Mesendoderm (in vitro differentiated cells): Measurements from ENCODE around the gene RD3L.

ENCODE experiments used
- DNase-seq: peaks from one replicate; pipeline ENCODE4 v3.0.0; 2013
- H2AK5ac ChIP-seq: 2 replicates; pipeline ENCODE4 v1.6.1; 2013; ENCODE audit warnings: low read length, inconsistent platforms
- H2BK120ac ChIP-seq: 2 replicates; pipeline ENCODE4 v1.6.1; 2013; ENCODE audit warnings: low read depth, mild to moderate bottlenecking, low read length, moderate library complexity, mixed read lengths
- H2BK15ac ChIP-seq: replicated peaks from 2 replicates; pipeline ENCODE4 v1.6.1; 2013; ENCODE audit warnings: low read depth, mild to moderate bottlenecking, moderate library complexity
- H2BK5ac ChIP-seq: 2 replicates; pipeline ENCODE4 v1.6.1; 2013; ENCODE audit warnings: low read length, inconsistent platforms
- H3K18ac ChIP-seq: 2 replicates; pipeline ENCODE4 v1.6.1; 2013; ENCODE audit warnings: mild to moderate bottlenecking, low read length, mixed read lengths
- H3K23ac ChIP-seq: one replicate; pipeline ENCODE4 v1.6.1; 2013; ENCODE audit warnings: low read length
- H3K27ac ChIP-seq: 2 replicates; pipeline ENCODE4 v1.5.1; 2013; ENCODE audit warnings: low read depth, mild to moderate bottlenecking, inconsistent platforms, low read length, moderate library complexity
- H3K27me3 ChIP-seq: 2 replicates; pipeline ENCODE4 v1.6.1; 2013; ENCODE audit warnings: low read length, control low read depth, mild to moderate bottlenecking, inconsistent platforms; ENCODE audit not compliant: insufficient read depth, poor library complexity
- H3K36me3 ChIP-seq: 2 replicates; pipeline ENCODE4 v1.6.1; 2013; ENCODE audit warnings: low read length, inconsistent platforms; ENCODE audit not compliant: control insufficient read depth, insufficient read depth
- H3K4ac ChIP-seq: one replicate; pipeline ENCODE4 v1.6.1; 2013; ENCODE audit warnings: low read depth, mild to moderate bottlenecking, low read length, moderate library complexity
- H3K4me1 ChIP-seq: 2 replicates; pipeline ENCODE4 v1.6.1; 2013; ENCODE audit warnings: low read depth, low read length, inconsistent platforms; ENCODE audit not compliant: control insufficient read depth
- H3K4me2 ChIP-seq: 2 replicates; pipeline ENCODE4 v1.6.1; 2013; ENCODE audit warnings: low read length
- H3K4me3 ChIP-seq: 2 replicates; pipeline ENCODE4 v1.5.1; 2013; ENCODE audit warnings: mild to moderate bottlenecking, low read length
- H3K56ac ChIP-seq: one replicate; pipeline ENCODE4 v1.6.1; 2013; ENCODE audit warnings: low read length
- H3K79me1 ChIP-seq: 2 replicates; pipeline ENCODE4 v1.6.1; 2013; ENCODE audit warnings: low read length, inconsistent platforms
- H3K79me2 ChIP-seq: 2 replicates; pipeline ENCODE4 v1.6.1; 2013; ENCODE audit warnings: mild to moderate bottlenecking, low read length; ENCODE audit not compliant: control insufficient read depth, insufficient read depth
- H3K9ac ChIP-seq: 2 replicates; pipeline ENCODE4 v1.6.1; 2013; ENCODE audit warnings: low read length, inconsistent platforms
- H4K5ac ChIP-seq: one replicate; pipeline ENCODE4 v1.6.1; 2013; ENCODE audit warnings: low read length
- H4K8ac ChIP-seq: one replicate; pipeline ENCODE4 v1.6.1; 2013; ENCODE audit warnings: low read depth, mild to moderate bottlenecking, control low read depth, low read length, moderate library complexity
- WGBS: extraction: QIAGEN DNeasy Blood & Tissue Kit; methylation state at CpG from one replicate; pipeline ENCODE4 v1.1.7; 2013; ENCODE audit warnings: low lambda C conversion rate, missing lambda C conversion rate; ENCODE audit not compliant: insufficient coverage; ENCODE audit errors: extremely low coverage; 5-methylcytosine and 5-hydroxymethylcytosine counted together

RD3L gene

DNA sequence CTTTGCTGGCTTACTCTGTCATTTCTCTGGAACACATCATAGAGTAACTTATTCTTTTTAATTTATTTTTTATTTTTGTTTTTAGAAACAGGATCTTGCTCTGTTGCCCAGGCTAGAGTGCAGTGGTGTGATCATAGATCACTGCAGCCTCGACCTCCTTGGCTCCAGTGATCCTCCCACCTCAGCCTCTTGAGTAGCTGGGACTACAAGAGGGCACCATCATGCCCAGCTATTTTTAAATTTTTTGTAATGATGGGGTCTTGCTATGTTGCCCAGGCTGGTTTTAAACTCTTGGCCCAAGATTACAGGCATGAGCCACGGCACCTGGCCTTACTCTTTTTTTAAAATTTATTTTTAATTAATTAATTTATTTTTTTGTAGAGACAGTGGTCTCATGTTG, 32.2 kb upstream of the RD3L start:
- no peak overlapping the region for H3K4ac ChIP-seq
- WGBS, result no CpG with 5 or more reads among the region's 2 CpGs

GRCh38 chr14:103973354-103973753, 31.0 kb upstream of the RD3L start:
- Histone ChIP-seq H2AK5ac (no peak overlapping the region), H3K4me3 (no peak overlapping the region), H3K9ac (no peak overlapping the region), H3K4me2 (no peak overlapping the region), H3K27me3 (no peaks in the 10 kb centered on the region), H3K27ac (no peak overlapping the region), H3K4me1 (no peaks in the 10 kb centered on the region), H3K23ac (no peak overlapping the region), H3K79me2 (no peaks in the 10 kb centered on the region), H3K56ac (no peak overlapping the region), H3K18ac (no peak overlapping the region), H2BK5ac (no peak overlapping the region), H4K8ac (no peak overlapping the region), H2BK120ac (no peak overlapping the region), H3K4ac (no peak overlapping the region), H2BK15ac (no peak overlapping the region), H4K5ac (no peak overlapping the region), H3K79me1 (no peaks in the 10 kb centered on the region), H3K36me3 (no peaks in the 10 kb centered on the region)
- WGBS, result no CpG with 5 or more reads among the region's 4 CpGs
- peak; percentile 8 for DNase-seq

More for the DNA sequence above, 32.2 kb upstream of the RD3L start:
- no peaks in the 10 kb centered on the region for H3K27me3 ChIP-seq
- H3K23ac ChIP-seq, result no peak overlapping the region
- no peak for DNase-seq
- no peak overlapping the region for H3K9ac ChIP-seq
- no peaks in the 10 kb centered on the region for H3K36me3 ChIP-seq
- H3K4me3 ChIP-seq, result no peak overlapping the region
- H4K8ac ChIP-seq, result no peak overlapping the region
- H3K4me1 ChIP-seq, result no peaks in the 10 kb centered on the region
- no peak overlapping the region for H2BK5ac ChIP-seq
- H3K79me2 ChIP-seq, result no peaks in the 10 kb centered on the region
- no peak overlapping the region for H2BK120ac ChIP-seq
- no peak overlapping the region for H2BK15ac ChIP-seq
- H4K5ac ChIP-seq, result no peak overlapping the region
- H3K27ac ChIP-seq, result no peak overlapping the region
- no peaks in the 10 kb centered on the region for H3K79me1 ChIP-seq
- no peak overlapping the region for H3K56ac ChIP-seq
- no peak overlapping the region for H3K18ac ChIP-seq
- H3K4me2 ChIP-seq, result no peak overlapping the region
- no peak overlapping the region for H2AK5ac ChIP-seq

DNA sequence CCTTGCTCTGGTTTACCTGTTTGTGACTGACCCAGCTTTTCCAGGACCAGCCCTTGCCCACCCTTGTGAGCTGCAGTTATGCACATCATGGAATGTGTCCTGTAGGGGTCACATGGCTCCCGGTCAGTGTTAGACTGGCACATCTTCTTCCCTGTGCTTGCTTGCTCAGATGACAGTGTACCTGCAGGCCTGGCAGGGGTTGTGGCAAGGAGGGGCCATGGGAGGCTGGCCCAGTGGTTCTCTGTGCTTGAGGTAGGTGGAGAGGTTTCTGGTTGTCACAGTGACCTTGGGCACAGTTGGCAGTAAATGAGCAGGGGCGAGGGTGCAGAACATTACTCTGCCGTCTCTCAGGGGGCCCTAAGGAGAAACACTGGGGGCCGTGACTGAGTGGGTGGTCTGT, 27.6 kb upstream of the RD3L start:
- H2BK120ac ChIP-seq, result no peak overlapping the region
- H3K4me2 ChIP-seq, result no peak overlapping the region
- H3K9ac ChIP-seq, result no peak overlapping the region
- no peak overlapping the region for H3K4ac ChIP-seq
- no peak overlapping the region for H2BK5ac ChIP-seq
- H3K23ac ChIP-seq, result no peak overlapping the region
- H3K27me3 ChIP-seq, result no peaks in the 10 kb centered on the region
- no peak overlapping the region for H2BK15ac ChIP-seq
- no peaks in the 10 kb centered on the region for H3K79me1 ChIP-seq
- WGBS, result no CpG with 5 or more reads among the region's 4 CpGs
- DNase-seq, result no peak
- H3K4me1 ChIP-seq, result no peaks in the 10 kb centered on the region
- H3K18ac ChIP-seq, result no peak overlapping the region
- H3K36me3 ChIP-seq, result no peaks in the 10 kb centered on the region
- H4K8ac ChIP-seq, result no peak overlapping the region
- H4K5ac ChIP-seq, result no peak overlapping the region
- H3K79me2 ChIP-seq, result no peaks in the 10 kb centered on the region
- no peak overlapping the region for H3K27ac ChIP-seq
- no peak overlapping the region for H3K4me3 ChIP-seq
- no peak overlapping the region for H2AK5ac ChIP-seq
- no peak overlapping the region for H3K56ac ChIP-seq

- Histone ChIP-seq H3K4me2 (no peak overlapping the region), H2BK120ac (no peak overlapping the region), H2BK5ac (no peak overlapping the region), H3K79me2 (no peaks in the 10 kb centered on the region), H3K27me3 (no peaks in the 10 kb centered on the region), H3K56ac (no peak overlapping the region), H2BK15ac (no peak overlapping the region), H4K8ac (no peak overlapping the region), H3K4ac (no peak overlapping the region), H3K36me3 (no peaks in the 10 kb centered on the region), H4K5ac (no peak overlapping the region), H3K9ac (no peak overlapping the region), H3K4me1 (no peaks in the 10 kb centered on the region), H3K4me3 (no peak overlapping the region), H2AK5ac (no peak overlapping the region), H3K79me1 (no peaks in the 10 kb centered on the region), H3K18ac (no peak overlapping the region), H3K23ac (no peak overlapping the region), H3K27ac (no peak overlapping the region)
- DNase-seq, result no peak
Measured at GRCh38 chr14:103966631-103967030, 24.3 kb upstream of the RD3L start.

DNA sequence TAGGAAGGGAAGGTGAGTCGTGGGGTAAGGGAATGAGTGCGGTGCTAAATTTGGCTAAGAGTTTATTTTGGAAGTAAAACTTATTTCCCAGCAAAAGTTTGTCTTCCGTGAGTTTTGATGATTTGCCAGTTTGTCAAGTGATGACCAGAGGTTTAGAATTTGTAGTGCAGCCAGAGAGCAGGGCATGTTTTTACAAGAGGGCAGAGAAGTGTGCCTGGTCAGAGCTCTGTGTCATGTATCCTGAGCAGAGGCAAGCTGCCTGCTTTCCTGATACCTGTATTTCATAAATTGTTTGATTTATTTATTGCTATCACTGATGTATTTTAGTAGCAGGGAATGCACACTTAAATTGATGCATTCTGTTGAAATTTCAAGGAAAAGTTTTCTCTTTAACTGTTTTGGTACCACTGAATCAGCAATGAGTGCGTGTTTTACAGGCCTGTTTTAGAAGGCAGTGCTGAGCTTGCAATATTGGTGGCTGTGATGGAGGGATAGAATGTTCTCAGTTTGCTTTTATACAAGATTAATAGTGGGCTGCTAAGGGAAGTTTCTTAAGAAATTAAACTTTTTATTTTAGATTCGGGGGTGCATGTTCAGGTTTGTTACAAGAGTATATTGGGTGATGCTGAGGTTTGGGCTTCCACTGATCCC, 19.7 kb upstream of the RD3L start:
- Histone ChIP-seq H3K4me3 (no peak overlapping the region), H2AK5ac (no peak overlapping the region), H3K56ac (no peak overlapping the region), H4K5ac (no peak overlapping the region), H2BK120ac (no peak overlapping the region), H3K79me2 (no peaks in the 10 kb centered on the region), H3K23ac (no peak overlapping the region), H2BK5ac (no peak overlapping the region), H3K36me3 (no peaks in the 10 kb centered on the region), H3K4ac (no peak overlapping the region), H3K79me1 (no peaks in the 10 kb centered on the region), H4K8ac (no peak overlapping the region), H3K4me2 (no peak overlapping the region), H2BK15ac (no peak overlapping the region), H3K27me3 (no peaks in the 10 kb centered on the region), H3K4me1 (no peaks in the 10 kb centered on the region), H3K9ac (no peak overlapping the region), H3K27ac (no peak overlapping the region), H3K18ac (no peak overlapping the region)
- DNase-seq, result no peak
- WGBS, result no CpG with 5 or more reads among the region's 5 CpGs

- H2BK5ac ChIP-seq, result no peak overlapping the region
- no peak overlapping the region for H2BK15ac ChIP-seq
- no peak overlapping the region for H3K4me2 ChIP-seq
- H3K27ac ChIP-seq, result no peak overlapping the region
- peak overlapping the region; percentile 89 for H3K23ac ChIP-seq
- H3K56ac ChIP-seq, result no peak overlapping the region
- no peak overlapping the region for H4K8ac ChIP-seq
- no peak overlapping the region for H3K4ac ChIP-seq
- H3K4me3 ChIP-seq, result no peak overlapping the region
- H3K36me3 ChIP-seq, result no peaks in the 10 kb centered on the region
- no peak overlapping the region for H4K5ac ChIP-seq
- H3K9ac ChIP-seq, result no peak overlapping the region
- no peak overlapping the region for H2BK120ac ChIP-seq
- H3K79me1 ChIP-seq, result no peaks in the 10 kb centered on the region
- no CpG with 5 or more reads among the region's 11 CpGs for WGBS
- no peak for DNase-seq
- no peak overlapping the region for H3K18ac ChIP-seq
- no peak overlapping the region for H2AK5ac ChIP-seq
- H3K27me3 ChIP-seq, result no peaks in the 10 kb centered on the region
- no peaks in the 10 kb centered on the region for H3K4me1 ChIP-seq
- no peaks in the 10 kb centered on the region for H3K79me2 ChIP-seq
Measured at GRCh38 chr14:103960457-103961055, 18.2 kb upstream of the RD3L start.
